ENCODE results near the gene PRDM11.
"Not testable (repeated sequence)": the region's sequence is repeated elsewhere in the genome, so short reads cannot be mapped to it uniquely, and the experiment has no call there.

PRDM11 gene

GRCh38 chr11:45146072-45147016, at the start of gene PRDM11:
TSS of gene PRDM11 (plus strand) at chr11:45146639. CDS start at chr11:45181767, 35,128 bp downstream.
- peak; percentile 94 for DNase-seq (ENCODE audit: low spot score)

- DNase-seq (ENCODE audit: low spot score), result peak; percentile 49
Observed at GRCh38 chr11:45097721-45098493, 48.5 kb upstream of the PRDM11 start.

- DNase-seq (ENCODE audit: low spot score), result no peak
Observed at GRCh38 chr11:45098929-45099328, 47.5 kb upstream of the PRDM11 start.

- DNase-seq (ENCODE audit: low spot score), result no peak
Observed at GRCh38 chr11:45100339-45100738, 46.1 kb upstream of the PRDM11 start.

- DNase-seq (ENCODE audit: low spot score), result no peak
Observed at GRCh38 chr11:45102361-45102809, 44.1 kb upstream of the PRDM11 start.

- DNase-seq (ENCODE audit: low spot score), result peak; percentile 77
Observed at GRCh38 chr11:45102810-45103621, 43.4 kb upstream of the PRDM11 start.

- no peak for DNase-seq (ENCODE audit: low spot score)
Observed at GRCh38 chr11:45104006-45104789, 42.2 kb upstream of the PRDM11 start.

GRCh38 chr11:45104790-45105084, 41.7 kb upstream of the PRDM11 start:
- DNase-seq (ENCODE audit: low spot score), result no peak

- DNase-seq (ENCODE audit: low spot score), result peak; percentile 84
Observed at GRCh38 chr11:45105233-45105983, 41.0 kb upstream of the PRDM11 start.

- DNase-seq (ENCODE audit: low spot score), result no peak
Observed at GRCh38 chr11:45105984-45106375, 40.5 kb upstream of the PRDM11 start.

- no peak for DNase-seq (ENCODE audit: low spot score)
Observed at GRCh38 chr11:45106440-45106839, 40.0 kb upstream of the PRDM11 start.

- DNase-seq (ENCODE audit: low spot score), result no peak
Observed at GRCh38 chr11:45107029-45107428, 39.4 kb upstream of the PRDM11 start.

- no peak for DNase-seq (ENCODE audit: low spot score)
Observed at GRCh38 chr11:45108070-45109064, 38.1 kb upstream of the PRDM11 start.

- DNase-seq (ENCODE audit: low spot score), result no peak
Observed at GRCh38 chr11:45109400-45109799, 37.0 kb upstream of the PRDM11 start.

- DNase-seq (ENCODE audit: low spot score), result peak; percentile 74
Observed at GRCh38 chr11:45110562-45110961, 35.9 kb upstream of the PRDM11 start.

GRCh38 chr11:45113807-45114206, 32.6 kb upstream of the PRDM11 start:
- no peak for DNase-seq (ENCODE audit: low spot score)

- not testable (repeated sequence) for DNase-seq (ENCODE audit: low spot score)
Observed at GRCh38 chr11:45127836-45128235, 18.6 kb upstream of the PRDM11 start.

- no peak for DNase-seq (ENCODE audit: low spot score)
Observed at GRCh38 chr11:45133878-45134277, 12.6 kb upstream of the PRDM11 start.

- DNase-seq (ENCODE audit: low spot score), result no peak
Observed at GRCh38 chr11:45141171-45141570, 5.3 kb upstream of the PRDM11 start.
